ENCODE data around the gene CEP72. TPM values are rescaled to one million over a fixed set of nuclear protein-coding genes. Genes with fewer than 3 reads are reported as not detected.
A peak's percentile ranks its signal among the peaks of the same experiment; 100 is the strongest.

CEP72 gene
- total RNA-seq, 1 experiment from 2014 or later, result 24.8 TPM

DNA sequence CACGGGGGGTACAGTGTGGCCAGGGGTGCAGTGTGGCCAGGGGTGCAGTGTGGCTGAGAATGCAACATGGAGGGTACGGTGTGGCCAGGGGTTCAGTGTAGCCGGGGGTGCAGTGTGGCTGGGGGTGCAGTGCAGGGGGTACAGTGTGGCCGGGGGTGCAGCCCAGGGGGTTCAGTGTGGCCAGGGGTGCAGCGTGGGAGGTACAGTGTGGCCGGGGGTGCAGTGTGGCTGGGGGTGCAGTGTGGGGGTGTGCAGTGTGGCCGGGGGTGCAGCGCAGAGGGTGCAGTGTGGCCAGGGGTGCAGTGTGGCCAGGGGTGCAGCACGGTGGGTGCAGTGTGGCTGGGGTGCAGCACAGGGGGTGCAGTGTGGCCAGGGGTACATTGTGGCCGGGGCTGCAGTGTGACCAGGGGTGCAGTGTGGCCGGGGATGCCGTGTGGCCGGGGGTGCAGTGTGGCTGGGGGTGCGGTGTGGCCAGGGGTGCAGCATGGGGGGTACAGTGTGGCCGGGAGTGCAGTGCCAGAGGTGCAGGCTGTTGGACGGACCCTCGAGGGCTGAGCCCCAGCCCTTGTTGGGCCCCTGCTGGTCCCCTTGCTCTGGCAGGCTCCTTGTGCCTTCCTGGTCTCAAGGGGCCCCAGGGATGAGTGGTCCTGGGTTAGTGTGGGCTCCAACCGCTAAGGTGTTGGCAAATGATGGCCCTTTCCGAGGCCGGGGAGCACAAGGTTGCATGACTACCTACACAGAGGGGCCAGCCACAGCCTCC is 63.2 kb downstream of the CEP72 start:
- Mint-ChIP-seq H3K4me1 (peaks cover 5 to 9% of the 10 kb centered on the region in 2 experiments), H3K4me3 (no peak overlapping the region), H3K9me3 (no peaks in the 10 kb centered on the region), H3K36me3 (ENCODE audit: insufficient read depth in 1 of 3, low read depth in 3 of 3) (no peaks in the 10 kb centered on the region), H3K27ac (no peak overlapping the region; a peak in 1 of 7 replicates), H3K27me3 (ENCODE audit: low read depth) (peaks cover 47% of the 10 kb centered on the region)
- no peak overlapping the region for H2AK5ac ChIP-seq (ENCODE audit: insufficient read length, low read length)
- H3K27me3 ChIP-seq (ENCODE audit: insufficient read depth, low read length), result no peaks in the 10 kb centered on the region; the same call in 1 of the 2 replicates
- no peak overlapping the region for H4K5ac ChIP-seq (ENCODE audit: insufficient read length, low read depth, low read length)
- no peak overlapping the region for H3K9ac ChIP-seq (ENCODE audit: extremely low read depth, insufficient read length, low read length)
- no peaks in the 10 kb centered on the region for H3K79me2 ChIP-seq (ENCODE audit: insufficient read depth, low read length)
- no peak overlapping the region for H3K14ac ChIP-seq (ENCODE audit: insufficient read depth, low read length)
- no peak overlapping the region for H2BK12ac ChIP-seq (ENCODE audit: insufficient read length, low read depth, low read length)
- H3K18ac ChIP-seq (ENCODE audit: insufficient read length, low read depth, low read length), result peak overlapping the region; percentile 14
- no peak overlapping the region for H2BK120ac ChIP-seq (ENCODE audit: low read depth, low read length, poor library complexity, severe bottlenecking)
- H3K27ac ChIP-seq (ENCODE audit: insufficient read length, low read depth, low read length), result no peak overlapping the region
- no CpG with 5 or more reads among the region's 20 CpGs for WGBS (ENCODE audit: extremely low coverage, insufficient read length, low lambda C conversion rate)
- H2BK5ac ChIP-seq (ENCODE audit: insufficient read length, low read length), result no peak overlapping the region
- no peaks in the 10 kb centered on the region for H3K4me1 ChIP-seq (ENCODE audit: insufficient read depth, low read length)
- H2AFZ ChIP-seq (ENCODE audit: low read length), result no peak overlapping the region
- no peak overlapping the region for H3K4ac ChIP-seq (ENCODE audit: low read depth, low read length)
- DNase-seq, result peak; percentile 24
- H4K8ac ChIP-seq (replicated peaks; ENCODE audit: insufficient read length, low read depth, low read length), result no peak overlapping the region
- no peak overlapping the region for H3T11ph ChIP-seq (ENCODE audit: low read length)
- TF ChIP-seq CTCF (conservative IDR thresholded peaks at IDR 0.05), result no peak
- H4K20me1 ChIP-seq (ENCODE audit: control insufficient read depth, insufficient read depth, insufficient read length), result no peaks in the 10 kb centered on the region
- H3K23ac ChIP-seq (ENCODE audit: insufficient read length, low read depth, low read length), result no peak overlapping the region
- H2BK20ac ChIP-seq (ENCODE audit: low read depth, low read length, poor library complexity, severe bottlenecking), result no peak overlapping the region
- H3K23me2 ChIP-seq (ENCODE audit: insufficient read length, low read depth, low read length, poor library complexity, severe bottlenecking), result no peaks in the 10 kb centered on the region
- no peak overlapping the region for H3K56ac ChIP-seq (ENCODE audit: insufficient read length, low read depth, low read length)
- H3K9me3 ChIP-seq (ENCODE audit: control insufficient read depth, low read depth, low read length), result no peaks in the 10 kb centered on the region
- no peak overlapping the region for H3K4me2 ChIP-seq (ENCODE audit: insufficient read depth, insufficient read length, low read length)
- H2BK15ac ChIP-seq (ENCODE audit: low read depth, low read length), result no peak overlapping the region
- no peak overlapping the region for H4K91ac ChIP-seq (ENCODE audit: insufficient read length, low read depth, low read length)
- no peaks in the 10 kb centered on the region for H3K79me1 ChIP-seq (ENCODE audit: insufficient read depth, low read depth, low read length, poor library complexity, severe bottlenecking)

All from H9 (cell line).